OCI-LY3 (cell line): ENCODE data around the gene RANBP9.

ENCODE experiments used
- EZH2phosphoT487 ChIP-seq: fragments of 200-600 bp; shearing (Covaris generic); IDR thresholded peaks from 2 replicates; pipeline ENCODE4 v1.6.1; 2018; ENCODE audit warnings: antibody characterized with exemption, mixed run types, low read depth
- TF ChIP-seq, protein P1 (sequence below): fragments of 200-600, 300-600 bp; sonication (generic); IDR thresholded peaks from 2 replicates; pipeline ENCODE4 v1.5.1; 2014; ENCODE audit warnings: antibody characterized with exemption, low read length, low read depth

DNA sequence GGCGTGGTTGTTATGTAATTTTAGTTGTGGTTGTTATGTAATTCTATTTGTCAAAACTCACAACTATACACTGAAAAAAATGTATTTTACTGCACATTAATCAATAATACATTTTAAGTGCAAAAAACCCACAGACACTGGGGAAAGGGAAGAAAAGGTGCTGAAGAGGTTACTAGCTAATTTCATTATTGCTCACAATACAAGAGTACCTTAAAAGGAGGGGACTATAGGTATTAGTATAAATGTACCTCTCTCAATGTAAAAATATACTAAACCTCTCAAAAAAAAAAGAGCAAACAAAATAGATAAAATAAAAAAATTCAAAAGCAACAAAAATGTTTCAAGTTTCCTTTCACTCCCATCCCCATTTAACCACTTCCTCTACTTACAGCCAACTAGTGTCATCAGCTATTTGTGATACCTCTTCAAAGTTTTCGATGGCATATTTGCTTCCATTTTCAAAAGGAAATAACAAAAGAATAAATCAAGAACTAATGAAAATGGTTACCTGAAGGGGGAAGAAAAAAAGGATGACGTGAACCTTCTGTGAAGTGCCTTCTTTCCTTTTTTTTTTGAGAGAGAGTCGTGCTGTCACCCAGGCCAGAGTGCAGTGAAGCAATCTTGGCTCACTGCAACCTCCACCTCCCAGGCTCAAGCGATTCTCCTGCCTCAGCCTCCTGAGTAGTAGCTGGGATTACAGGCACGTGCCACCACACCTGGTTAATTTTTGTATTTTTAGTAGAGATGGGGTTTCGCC lies 30.2 kb downstream of the RANBP9 start:
- TF ChIP-seq, protein P1, sequence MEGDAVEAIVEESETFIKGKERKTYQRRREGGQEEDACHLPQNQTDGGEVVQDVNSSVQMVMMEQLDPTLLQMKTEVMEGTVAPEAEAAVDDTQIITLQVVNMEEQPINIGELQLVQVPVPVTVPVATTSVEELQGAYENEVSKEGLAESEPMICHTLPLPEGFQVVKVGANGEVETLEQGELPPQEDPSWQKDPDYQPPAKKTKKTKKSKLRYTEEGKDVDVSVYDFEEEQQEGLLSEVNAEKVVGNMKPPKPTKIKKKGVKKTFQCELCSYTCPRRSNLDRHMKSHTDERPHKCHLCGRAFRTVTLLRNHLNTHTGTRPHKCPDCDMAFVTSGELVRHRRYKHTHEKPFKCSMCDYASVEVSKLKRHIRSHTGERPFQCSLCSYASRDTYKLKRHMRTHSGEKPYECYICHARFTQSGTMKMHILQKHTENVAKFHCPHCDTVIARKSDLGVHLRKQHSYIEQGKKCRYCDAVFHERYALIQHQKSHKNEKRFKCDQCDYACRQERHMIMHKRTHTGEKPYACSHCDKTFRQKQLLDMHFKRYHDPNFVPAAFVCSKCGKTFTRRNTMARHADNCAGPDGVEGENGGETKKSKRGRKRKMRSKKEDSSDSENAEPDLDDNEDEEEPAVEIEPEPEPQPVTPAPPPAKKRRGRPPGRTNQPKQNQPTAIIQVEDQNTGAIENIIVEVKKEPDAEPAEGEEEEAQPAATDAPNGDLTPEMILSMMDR: no peak
- TF ChIP-seq EZH2phosphoT487: no peak
